H9 (cell line): Measurements from ENCODE around the gene PTPRN2. TPM values are rescaled to one million over a fixed set of nuclear protein-coding genes. Genes with fewer than 3 reads are reported as not detected.

ENCODE experiments used
- DNase-seq: peaks from one replicate; pipeline ENCODE4 v3.0.0-alpha.2; 2017
- H2AFZ ChIP-seq: one replicate; pipeline ENCODE4 v1.6.1; 2013; ENCODE audit warnings: mild to moderate bottlenecking, low read length, control low read depth, moderate library complexity
- H2AK5ac ChIP-seq: 2 replicates; pipeline ENCODE4 v1.6.1; 2013; ENCODE audit warnings: low read length, control low read depth, mixed read lengths; ENCODE audit not compliant: insufficient read length
- H2BK120ac ChIP-seq: one replicate; pipeline ENCODE4 v1.6.1; 2013; ENCODE audit warnings: low read depth, mild to moderate bottlenecking, low read length, control low read depth, inconsistent platforms; ENCODE audit not compliant: poor library complexity, severe bottlenecking
- H2BK12ac ChIP-seq: 2 replicates; pipeline ENCODE4 v1.6.1; 2013; ENCODE audit warnings: low read length, control low read depth, mixed read lengths, low read depth; ENCODE audit not compliant: insufficient read length
- H2BK15ac ChIP-seq: 2 replicates; pipeline ENCODE4 v1.6.1; 2013; ENCODE audit warnings: low read depth, low read length, control low read depth
- H2BK20ac ChIP-seq: one replicate; pipeline ENCODE4 v1.6.1; 2013; ENCODE audit warnings: low read depth, mild to moderate bottlenecking, low read length, control low read depth, inconsistent platforms; ENCODE audit not compliant: poor library complexity, severe bottlenecking
- H2BK5ac ChIP-seq: 2 replicates; pipeline ENCODE4 v1.6.1; 2013; ENCODE audit warnings: low read length, control low read depth, mixed read lengths; ENCODE audit not compliant: insufficient read length
- H3K14ac ChIP-seq: 2 replicates; pipeline ENCODE4 v1.6.1; 2013; ENCODE audit warnings: low read length, control low read depth; ENCODE audit not compliant: insufficient read depth
- H3K18ac ChIP-seq: 2 replicates; pipeline ENCODE4 v1.6.1; 2013; ENCODE audit warnings: low read depth, mild to moderate bottlenecking, mixed read lengths, low read length, control low read depth; ENCODE audit not compliant: insufficient read length
- H3K23ac ChIP-seq: 2 replicates; pipeline ENCODE4 v1.6.1; 2013; ENCODE audit warnings: low read length, control low read depth, mixed read lengths, low read depth; ENCODE audit not compliant: insufficient read length
- H3K23me2 ChIP-seq: 2 replicates; pipeline ENCODE4 v1.6.1; 2013; ENCODE audit warnings: low read depth, mild to moderate bottlenecking, mixed read lengths, low read length, control low read depth; ENCODE audit not compliant: insufficient read length, poor library complexity, severe bottlenecking
- H3K27ac ChIP-seq: 2 replicates; pipeline ENCODE4 v1.5.1; 2013; ENCODE audit warnings: low read length, control low read depth, mixed read lengths, low read depth; ENCODE audit not compliant: insufficient read length
- H3K27me3 ChIP-seq: 2 replicates; pipeline ENCODE4 v1.6.1; 2013; ENCODE audit warnings: low read length, control low read depth, inconsistent platforms; ENCODE audit not compliant: insufficient read depth
- H3K4ac ChIP-seq: 2 replicates; pipeline ENCODE4 v1.6.1; 2013; ENCODE audit warnings: low read depth, mild to moderate bottlenecking, control low read depth, inconsistent platforms, low read length, moderate library complexity
- H3K4me1 ChIP-seq: 2 replicates; pipeline ENCODE4 v1.6.1; 2013; ENCODE audit warnings: low read length, control low read depth, inconsistent platforms; ENCODE audit not compliant: insufficient read depth
- H3K4me2 ChIP-seq: 2 replicates; pipeline ENCODE4 v1.6.1; 2013; ENCODE audit warnings: low read length, control low read depth, mixed read lengths; ENCODE audit not compliant: insufficient read length, insufficient read depth
- H3K56ac ChIP-seq: 2 replicates; pipeline ENCODE4 v1.6.1; 2013; ENCODE audit warnings: low read depth, mild to moderate bottlenecking, mixed read lengths, low read length, control low read depth; ENCODE audit not compliant: insufficient read length
- H3K79me1 ChIP-seq: 2 replicates; pipeline ENCODE4 v1.6.1; 2013; ENCODE audit warnings: low read depth, mild to moderate bottlenecking, moderate library complexity, low read length, control low read depth, inconsistent platforms; ENCODE audit not compliant: insufficient read depth, poor library complexity, severe bottlenecking
- H3K79me2 ChIP-seq: 2 replicates; pipeline ENCODE4 v1.6.1; 2013; ENCODE audit warnings: low read length, control low read depth, inconsistent platforms; ENCODE audit not compliant: insufficient read depth
- H3K9ac ChIP-seq: 2 replicates; pipeline ENCODE4 v1.6.1; 2013; ENCODE audit warnings: low read length, control low read depth, mixed read lengths; ENCODE audit not compliant: insufficient read length; ENCODE audit errors: extremely low read depth
- H3K9me3 ChIP-seq: one replicate; pipeline ENCODE4 v1.6.1; 2013; ENCODE audit warnings: low read depth, low read length, inconsistent platforms; ENCODE audit not compliant: control insufficient read depth
- H3T11ph ChIP-seq: one replicate; pipeline ENCODE4 v1.6.1; 2013; ENCODE audit warnings: mild to moderate bottlenecking, low read length, control low read depth, inconsistent platforms
- H4K20me1 ChIP-seq: one replicate; pipeline ENCODE4 v1.6.1; 2013; ENCODE audit not compliant: control insufficient read depth, insufficient read length, insufficient read depth
- H4K5ac ChIP-seq: 2 replicates; pipeline ENCODE4 v1.6.1; 2013; ENCODE audit warnings: low read depth, mild to moderate bottlenecking, mixed read lengths, low read length, control low read depth; ENCODE audit not compliant: insufficient read length
- H4K8ac ChIP-seq: replicated peaks from 2 replicates; pipeline ENCODE4 v1.6.1; 2013; ENCODE audit warnings: low read length, control low read depth, mixed read lengths, low read depth; ENCODE audit not compliant: insufficient read length
- H4K91ac ChIP-seq: 2 replicates; pipeline ENCODE4 v1.6.1; 2013; ENCODE audit warnings: low read depth, mild to moderate bottlenecking, moderate library complexity, mixed read lengths, low read length, control low read depth; ENCODE audit not compliant: insufficient read length
- H3K27ac Mint-ChIP-seq, 3 experiments: 2 replicates in 2 of 3; 3 replicates in 1 of 3; pipeline ENCODE4 v1.8.0; 2020 to 2021; ENCODE audit warnings: mixed read lengths in 3 of 3, mild to moderate bottlenecking in 1 of 3, moderate library complexity in 1 of 3
- H3K27me3 Mint-ChIP-seq: 2 replicates; pipeline ENCODE4 v1.8.0; 2021; ENCODE audit warnings: low read depth, mild to moderate bottlenecking, moderate library complexity, mixed read lengths
- H3K36me3 Mint-ChIP-seq, 3 experiments: 2 replicates in 2 of 3; 3 replicates in 1 of 3; pipeline ENCODE4 v1.8.0; 2020 to 2021; ENCODE audit warnings: low read depth in 3 of 3, mixed read lengths in 3 of 3; ENCODE audit not compliant: insufficient read depth in 1 of 3
- H3K4me1 Mint-ChIP-seq, 2 experiments: 2 replicates each; pipeline ENCODE4 v1.8.0; 2020; ENCODE audit warnings: mixed read lengths in 2 of 2
- H3K4me3 Mint-ChIP-seq, 2 experiments: 2 replicates in 1 of 2; 3 replicates in 1 of 2; pipeline ENCODE4 v1.8.0; 2020 to 2021; ENCODE audit warnings: mild to moderate bottlenecking in 2 of 2, mixed read lengths in 2 of 2, moderate library complexity in 1 of 2
- H3K9me3 Mint-ChIP-seq, 2 experiments: 2 replicates in 1 of 2; 3 replicates in 1 of 2; pipeline ENCODE4 v1.8.0; 2020; ENCODE audit warnings: mild to moderate bottlenecking in 2 of 2, mixed read lengths in 2 of 2, moderate library complexity in 1 of 2
- WGBS: extraction: QIAGEN DNeasy Blood & Tissue Kit; methylation state at CpG from one replicate; pipeline ENCODE4 v1.1.7; 2013; ENCODE audit warnings: missing lambda C conversion rate, low lambda C conversion rate, mixed read lengths; ENCODE audit not compliant: insufficient read length; ENCODE audit errors: extremely low coverage; 5-methylcytosine and 5-hydroxymethylcytosine counted together
- total RNA-seq: library from RNA; stranded (reverse); gene quantifications from 2 replicates; pipeline ENCODE4 v1.2.1, GENCODE V29; 2021
- TF ChIP-seq, protein P1 (sequence below): fragments of 200-600 bp; sonication (generic); conservative IDR thresholded peaks from 3 replicates; pipeline ENCODE4 v1.8.0; 2021; ENCODE audit warnings: antibody characterized with exemption, mild to moderate bottlenecking

The PTPRN2 gene
- total RNA-seq, 1 experiment from 2014 or later: 5.2 TPM

DNA sequence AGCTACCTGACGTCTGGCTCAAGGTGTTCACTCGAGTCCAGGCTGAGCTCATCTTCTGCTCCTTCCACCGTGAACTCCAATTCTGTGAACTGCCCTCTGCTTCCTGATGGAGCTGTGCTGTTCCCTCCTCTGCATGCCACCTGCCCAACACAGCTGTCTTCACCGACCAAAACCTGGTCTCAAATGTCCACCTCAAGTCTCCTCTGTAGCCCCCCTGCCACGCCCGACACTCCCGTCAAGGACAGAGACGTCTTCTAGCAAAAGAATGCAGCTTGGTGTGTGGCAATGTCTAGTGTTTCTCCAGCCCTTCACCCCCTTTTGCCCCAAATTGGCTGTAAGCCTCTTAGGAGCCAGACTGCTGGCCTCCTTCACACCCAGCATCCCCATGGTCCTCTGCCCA is 945.8 kb downstream of the PTPRN2 start:
- no peaks in the 10 kb centered on the region for H3K9me3 ChIP-seq
- WGBS: no CpG with 5 or more reads among the region's 8 CpGs
- H3K27ac ChIP-seq: no peak overlapping the region
- H4K20me1 ChIP-seq: no peaks in the 10 kb centered on the region
- no peak overlapping the region for H2AFZ ChIP-seq
- peaks cover 68% of the 10 kb centered on the region for H3K27me3 Mint-ChIP-seq
- H3K23me2 ChIP-seq: no peaks in the 10 kb centered on the region
- H3K18ac ChIP-seq: no peak overlapping the region
- H3K23ac ChIP-seq: no peak overlapping the region
- H3K79me1 ChIP-seq: no peaks in the 10 kb centered on the region
- no peak overlapping the region for H2BK15ac ChIP-seq
- no peaks in the 10 kb centered on the region for H3K79me2 ChIP-seq
- no peaks in the 10 kb centered on the region for H3K4me1 ChIP-seq
- H3K56ac ChIP-seq: no peak overlapping the region
- H2BK120ac ChIP-seq: no peak overlapping the region
- no peak overlapping the region for H2AK5ac ChIP-seq
- no peak for DNase-seq
- no peak overlapping the region for H4K91ac ChIP-seq
- H2BK5ac ChIP-seq: no peak overlapping the region
- H2BK20ac ChIP-seq: no peak overlapping the region
- peaks cover 9 to 19% of the 10 kb centered on the region in 2 experiments for H3K9me3 Mint-ChIP-seq
- H3K27ac Mint-ChIP-seq: no peak overlapping the region
- H3K36me3 Mint-ChIP-seq: peaks cover 5 to 20% (median 6%) of the 10 kb centered on the region in 3 experiments; a peak in 6 of 7 replicates
- no peak overlapping the region for H3K4me2 ChIP-seq
- TF ChIP-seq, protein P1, sequence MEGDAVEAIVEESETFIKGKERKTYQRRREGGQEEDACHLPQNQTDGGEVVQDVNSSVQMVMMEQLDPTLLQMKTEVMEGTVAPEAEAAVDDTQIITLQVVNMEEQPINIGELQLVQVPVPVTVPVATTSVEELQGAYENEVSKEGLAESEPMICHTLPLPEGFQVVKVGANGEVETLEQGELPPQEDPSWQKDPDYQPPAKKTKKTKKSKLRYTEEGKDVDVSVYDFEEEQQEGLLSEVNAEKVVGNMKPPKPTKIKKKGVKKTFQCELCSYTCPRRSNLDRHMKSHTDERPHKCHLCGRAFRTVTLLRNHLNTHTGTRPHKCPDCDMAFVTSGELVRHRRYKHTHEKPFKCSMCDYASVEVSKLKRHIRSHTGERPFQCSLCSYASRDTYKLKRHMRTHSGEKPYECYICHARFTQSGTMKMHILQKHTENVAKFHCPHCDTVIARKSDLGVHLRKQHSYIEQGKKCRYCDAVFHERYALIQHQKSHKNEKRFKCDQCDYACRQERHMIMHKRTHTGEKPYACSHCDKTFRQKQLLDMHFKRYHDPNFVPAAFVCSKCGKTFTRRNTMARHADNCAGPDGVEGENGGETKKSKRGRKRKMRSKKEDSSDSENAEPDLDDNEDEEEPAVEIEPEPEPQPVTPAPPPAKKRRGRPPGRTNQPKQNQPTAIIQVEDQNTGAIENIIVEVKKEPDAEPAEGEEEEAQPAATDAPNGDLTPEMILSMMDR: no peak
- no peak overlapping the region for H4K5ac ChIP-seq
- H3T11ph ChIP-seq: no peak overlapping the region
- no peak overlapping the region for H3K4me3 Mint-ChIP-seq
- no peak overlapping the region for H3K4ac ChIP-seq
- no peak overlapping the region for H3K9ac ChIP-seq
- H4K8ac ChIP-seq: no peak overlapping the region
- no peak overlapping the region for H3K14ac ChIP-seq
- no peak overlapping the region for H2BK12ac ChIP-seq
- H3K27me3 ChIP-seq: no peaks in the 10 kb centered on the region
- H3K4me1 Mint-ChIP-seq: no peaks in the 10 kb centered on the region
